ENCODE results near the gene TMEM131. TPM values are rescaled to one million over a fixed set of nuclear protein-coding genes. Genes with fewer than 3 reads are reported as not detected.

TMEM131 gene
- total and polyA plus RNA-seq, 7 donors: 7.7 to 33.3 (median 20.1) TPM

- DNase-seq (no peak), ATAC-seq (no peak)
- TF ChIP-seq, protein P1, sequence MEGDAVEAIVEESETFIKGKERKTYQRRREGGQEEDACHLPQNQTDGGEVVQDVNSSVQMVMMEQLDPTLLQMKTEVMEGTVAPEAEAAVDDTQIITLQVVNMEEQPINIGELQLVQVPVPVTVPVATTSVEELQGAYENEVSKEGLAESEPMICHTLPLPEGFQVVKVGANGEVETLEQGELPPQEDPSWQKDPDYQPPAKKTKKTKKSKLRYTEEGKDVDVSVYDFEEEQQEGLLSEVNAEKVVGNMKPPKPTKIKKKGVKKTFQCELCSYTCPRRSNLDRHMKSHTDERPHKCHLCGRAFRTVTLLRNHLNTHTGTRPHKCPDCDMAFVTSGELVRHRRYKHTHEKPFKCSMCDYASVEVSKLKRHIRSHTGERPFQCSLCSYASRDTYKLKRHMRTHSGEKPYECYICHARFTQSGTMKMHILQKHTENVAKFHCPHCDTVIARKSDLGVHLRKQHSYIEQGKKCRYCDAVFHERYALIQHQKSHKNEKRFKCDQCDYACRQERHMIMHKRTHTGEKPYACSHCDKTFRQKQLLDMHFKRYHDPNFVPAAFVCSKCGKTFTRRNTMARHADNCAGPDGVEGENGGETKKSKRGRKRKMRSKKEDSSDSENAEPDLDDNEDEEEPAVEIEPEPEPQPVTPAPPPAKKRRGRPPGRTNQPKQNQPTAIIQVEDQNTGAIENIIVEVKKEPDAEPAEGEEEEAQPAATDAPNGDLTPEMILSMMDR (IDR thresholded peaks at IDR 0.05): no peak
- H3K36me3 ChIP-seq (ENCODE audit: insufficient read depth in 1 of 2, low read depth in 1 of 2): no peaks in the 10 kb centered on the region
- peaks cover 57% of the 10 kb centered on the region for H3K4me1 ChIP-seq
- 86 to 93% (median 88%) methylated on average over 6 of the region's 6 CpGs for WGBS, 3 donors
- no peaks in the 10 kb centered on the region for H3K9me3 ChIP-seq
- no peak overlapping the region for H3K4me3 ChIP-seq
- intact Hi-C loops (cut with DNase I): no loop called here
- H3K27ac ChIP-seq: no peak overlapping the region
- H3K27me3 ChIP-seq (ENCODE audit: insufficient read depth in 3 of 3, low read length in 2 of 3): no peaks in the 10 kb centered on the region
These were observed 43.4 kb downstream of the TMEM131 start for GRCh38 chr2:97952357-97952756.

DNA sequence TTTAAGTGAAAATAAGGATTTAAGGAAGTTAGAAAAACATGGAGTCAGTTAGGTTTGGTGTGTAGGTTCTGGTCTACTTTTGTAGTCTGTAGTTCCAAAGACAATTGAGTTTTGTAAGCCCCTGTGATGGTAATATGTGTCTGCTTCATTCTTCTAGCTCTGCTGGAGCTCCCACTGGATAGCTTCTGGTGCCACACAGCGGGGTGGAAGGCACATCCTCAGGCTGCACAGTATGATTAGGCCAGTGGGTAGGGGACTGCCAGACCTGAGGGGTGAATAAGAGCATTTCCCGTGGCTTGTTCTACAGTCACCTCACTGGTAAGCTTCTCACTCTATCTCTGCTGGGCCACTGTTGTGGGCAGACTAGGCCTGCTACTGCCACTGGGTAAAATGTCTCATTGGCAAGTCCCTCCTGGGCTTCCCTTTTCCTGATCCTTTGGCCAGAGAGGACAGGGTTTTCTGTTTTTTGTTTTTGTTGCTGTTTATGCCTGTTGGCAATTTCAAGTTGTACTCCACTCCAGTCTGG, 44.5 kb downstream of the TMEM131 start:
- ATAC-seq: peak in 2 of 4 donors; percentile 27 to 39
- Histone ChIP-seq H3K4me3 (no peak overlapping the region), H3K27ac (no peak overlapping the region), H3K27me3 (ENCODE audit: insufficient read depth in 3 of 3, low read length in 2 of 3) (no peaks in the 10 kb centered on the region), H3K36me3 (ENCODE audit: insufficient read depth in 1 of 2, low read depth in 1 of 2) (no peaks in the 10 kb centered on the region), H3K4me1 (peaks cover 48% of the 10 kb centered on the region), H3K9me3 (no peaks in the 10 kb centered on the region)
- 88 to 100% (median 92%) methylated on average over 2 of the region's 2 CpGs for WGBS, 3 donors
- TF ChIP-seq, protein P1 (IDR thresholded peaks at IDR 0.05): no peak
- no peak for DNase-seq
- intact Hi-C loops (cut with DNase I): no loop called here

- Histone ChIP-seq H3K36me3 (ENCODE audit: insufficient read depth in 1 of 2, low read depth in 1 of 2) (no peaks in the 10 kb centered on the region), H3K4me1 (peaks cover 46% of the 10 kb centered on the region), H3K4me3 (no peak overlapping the region), H3K27ac (peak overlapping the region; percentile 50), H3K9me3 (no peaks in the 10 kb centered on the region), H3K27me3 (ENCODE audit: insufficient read depth in 3 of 3, low read length in 2 of 3) (no peaks in the 10 kb centered on the region)
- no peak for DNase-seq
- WGBS, 3 donors: 53 to 58% (median 53%) methylated on average over 3 of the region's 3 CpGs
- intact Hi-C loops (cut with DNase I): no loop called here
- ATAC-seq: peak in 1 of 4 donors; percentile 34
- TF ChIP-seq, protein P1 (IDR thresholded peaks at IDR 0.05): no peak
These were observed 45.2 kb downstream of the TMEM131 start for GRCh38 chr2:97950329-97951154.

DNA sequence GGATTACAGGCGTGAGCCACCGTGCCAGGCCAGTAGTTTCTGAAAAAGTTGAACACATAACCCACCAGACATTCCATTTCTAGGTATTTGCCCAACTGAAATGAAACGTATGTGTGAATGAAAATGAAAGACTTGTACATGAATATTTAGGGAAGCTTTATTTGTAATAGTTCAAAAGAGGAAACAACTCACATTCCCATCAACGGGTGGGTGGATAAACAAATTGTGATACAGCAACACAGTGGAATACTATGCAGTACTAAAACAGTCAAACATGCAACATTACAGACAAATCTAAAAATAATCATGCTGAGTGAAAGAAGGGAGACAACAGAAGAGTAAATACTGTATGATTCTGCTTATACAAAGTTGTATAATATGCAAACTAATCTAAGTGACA, 46.8 kb downstream of the TMEM131 start:
- Histone ChIP-seq H3K36me3 (ENCODE audit: insufficient read depth in 1 of 2, low read depth in 1 of 2) (no peaks in the 10 kb centered on the region), H3K4me3 (no peak overlapping the region), H3K9me3 (no peaks in the 10 kb centered on the region), H3K27me3 (ENCODE audit: insufficient read depth in 3 of 3, low read length in 2 of 3) (no peaks in the 10 kb centered on the region), H3K27ac (no peak overlapping the region), H3K4me1 (peaks cover 51% of the 10 kb centered on the region)
- TF ChIP-seq, protein P1 (IDR thresholded peaks at IDR 0.05): no peak
- 76 to 87% (median 78%) methylated on average over 4 of the region's 4 CpGs for WGBS, 3 donors
- intact Hi-C loops (cut with DNase I): no loop called here
- no peak for ATAC-seq
- no peak for DNase-seq

Measured in psoas muscle (tissue), 8 donors.